ENCODE results near the gene VWA8. TPM values are rescaled to one million over a fixed set of nuclear protein-coding genes. Genes with fewer than 3 reads are reported as not detected.
A peak's percentile ranks its signal among the peaks of the same experiment; 100 is the strongest.

The VWA8 gene
- total RNA-seq, 4 donors from 2014 or later = 27.1 to 39.7 (median 30.4) TPM

DNA sequence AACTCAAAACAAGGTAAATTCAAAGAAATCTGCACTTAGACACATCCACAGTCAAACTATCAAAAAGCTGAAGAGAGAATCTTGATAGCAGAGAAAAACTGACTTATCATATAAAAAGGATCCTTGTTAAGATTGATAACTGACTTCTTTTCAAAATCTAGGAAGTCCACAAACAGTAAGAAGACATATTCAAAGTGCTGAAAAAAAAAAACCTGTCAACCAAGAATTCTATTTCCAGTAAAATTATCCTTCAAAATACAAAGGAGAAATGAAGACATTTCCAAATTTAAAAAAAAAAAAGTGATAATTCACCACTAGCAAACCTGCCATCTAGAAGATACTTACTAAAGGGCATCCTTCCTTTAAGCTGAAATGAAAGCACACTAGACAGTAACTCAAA is 15.0 kb downstream of the VWA8 start:
- intact Hi-C loops (cut with DNase I) = no loop called here
- H3K9me3 ChIP-seq = no peaks in the 10 kb centered on the region
- no peaks in the 10 kb centered on the region for H3K27me3 ChIP-seq
- H3K36me3 ChIP-seq = peaks cover 0 to 7% of the 10 kb centered on the region in 2 donors
- no peak for DNase-seq
- no peak overlapping the region for H3K4me3 ChIP-seq (replicated peaks in 1 of 3)
- H3K27ac ChIP-seq = no peak overlapping the region
- peaks cover 0 to 3% of the 10 kb centered on the region in 2 donors for H3K4me1 ChIP-seq
- no peak for TF ChIP-seq POLR2A (IDR thresholded peaks at IDR 0.05)
- TF ChIP-seq, protein P1, sequence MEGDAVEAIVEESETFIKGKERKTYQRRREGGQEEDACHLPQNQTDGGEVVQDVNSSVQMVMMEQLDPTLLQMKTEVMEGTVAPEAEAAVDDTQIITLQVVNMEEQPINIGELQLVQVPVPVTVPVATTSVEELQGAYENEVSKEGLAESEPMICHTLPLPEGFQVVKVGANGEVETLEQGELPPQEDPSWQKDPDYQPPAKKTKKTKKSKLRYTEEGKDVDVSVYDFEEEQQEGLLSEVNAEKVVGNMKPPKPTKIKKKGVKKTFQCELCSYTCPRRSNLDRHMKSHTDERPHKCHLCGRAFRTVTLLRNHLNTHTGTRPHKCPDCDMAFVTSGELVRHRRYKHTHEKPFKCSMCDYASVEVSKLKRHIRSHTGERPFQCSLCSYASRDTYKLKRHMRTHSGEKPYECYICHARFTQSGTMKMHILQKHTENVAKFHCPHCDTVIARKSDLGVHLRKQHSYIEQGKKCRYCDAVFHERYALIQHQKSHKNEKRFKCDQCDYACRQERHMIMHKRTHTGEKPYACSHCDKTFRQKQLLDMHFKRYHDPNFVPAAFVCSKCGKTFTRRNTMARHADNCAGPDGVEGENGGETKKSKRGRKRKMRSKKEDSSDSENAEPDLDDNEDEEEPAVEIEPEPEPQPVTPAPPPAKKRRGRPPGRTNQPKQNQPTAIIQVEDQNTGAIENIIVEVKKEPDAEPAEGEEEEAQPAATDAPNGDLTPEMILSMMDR (IDR thresholded peaks at IDR 0.05) = no peak

DNA sequence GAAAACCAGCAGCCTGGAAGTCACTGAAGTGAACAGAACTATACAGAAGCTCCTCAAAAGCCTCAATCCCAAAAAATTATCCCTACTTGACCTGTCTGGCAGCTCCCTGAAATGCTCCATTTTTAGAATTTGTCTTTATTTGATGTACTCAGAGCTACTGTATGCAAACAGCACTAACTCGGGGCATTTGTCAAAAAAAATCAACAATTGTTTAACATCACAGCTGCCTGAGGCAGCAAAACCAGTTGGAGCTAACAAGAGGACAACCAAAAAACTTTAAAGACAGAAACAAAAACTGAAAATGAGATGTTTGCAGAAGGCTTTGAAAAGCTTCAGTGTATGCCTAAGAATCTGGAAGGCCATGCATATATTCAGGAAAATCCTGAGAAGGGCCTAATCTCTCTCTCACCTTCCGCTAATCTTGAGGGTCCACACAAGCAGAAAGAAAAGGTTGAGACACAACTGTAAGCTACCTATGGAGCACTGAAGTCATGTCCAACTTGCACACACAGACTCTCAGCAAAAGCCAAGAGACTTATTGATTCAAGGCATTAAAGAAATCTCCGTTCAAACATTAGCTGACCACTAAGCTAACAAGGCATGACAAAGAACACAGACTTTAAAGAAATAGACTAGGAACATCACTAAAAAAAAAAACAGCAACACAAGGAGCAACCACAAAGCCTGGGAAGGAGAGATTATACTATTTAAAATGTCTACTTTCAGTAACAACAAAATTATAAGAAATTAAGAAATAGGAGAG is 16.1 kb downstream of the VWA8 start:
- Histone ChIP-seq H3K27ac (no peak overlapping the region), H3K4me1 (peaks cover 0 to 3% of the 10 kb centered on the region in 2 donors), H3K27me3 (no peaks in the 10 kb centered on the region), H3K36me3 (peaks cover 0 to 7% of the 10 kb centered on the region in 2 donors), H3K9me3 (no peaks in the 10 kb centered on the region), H3K4me3 (replicated peaks in 1 of 3) (no peak overlapping the region)
- intact Hi-C loops (cut with DNase I) = no loop called here
- WGBS, 2 donors = 79% methylated on average over 3 of the region's 3 CpGs
- TF ChIP-seq POLR2A (IDR thresholded peaks at IDR 0.05) = no peak
- TF ChIP-seq, protein P1 (IDR thresholded peaks at IDR 0.05) = no peak
- no peak for DNase-seq

DNA sequence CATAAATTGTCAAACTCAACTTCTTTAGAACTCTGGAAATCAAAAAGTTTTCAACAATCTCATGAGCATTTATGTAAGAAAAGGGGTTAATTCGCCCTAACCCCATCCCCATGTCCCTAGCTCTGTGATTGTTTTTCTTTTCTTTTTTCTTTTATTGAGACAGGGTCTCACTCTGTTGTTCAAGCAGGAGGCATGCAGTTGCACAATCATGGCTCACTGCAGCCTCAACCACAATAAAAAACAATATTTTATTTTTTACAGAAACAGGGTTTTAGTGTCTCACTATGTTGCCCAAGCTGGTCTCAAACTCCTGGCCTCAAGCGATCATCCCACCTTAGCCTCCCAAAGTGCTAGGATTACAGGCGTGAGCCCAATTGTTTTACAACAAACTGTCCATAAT is 16.7 kb downstream of the VWA8 start:
- no peak overlapping the region for H3K4me3 ChIP-seq (replicated peaks in 1 of 3)
- H3K9me3 ChIP-seq = no peaks in the 10 kb centered on the region
- TF ChIP-seq, protein P1 (IDR thresholded peaks at IDR 0.05) = no peak
- TF ChIP-seq POLR2A (IDR thresholded peaks at IDR 0.05) = no peak
- no peak overlapping the region for H3K27ac ChIP-seq
- 93 to 95% methylated on average over 3 of the region's 3 CpGs for WGBS, 2 donors
- H3K36me3 ChIP-seq = peaks cover 0 to 7% of the 10 kb centered on the region in 2 donors
- no peak for DNase-seq
- no peaks in the 10 kb centered on the region for H3K27me3 ChIP-seq
- intact Hi-C loops (cut with DNase I) = no loop called here
- peaks cover 0 to 3% of the 10 kb centered on the region in 2 donors for H3K4me1 ChIP-seq

DNA sequence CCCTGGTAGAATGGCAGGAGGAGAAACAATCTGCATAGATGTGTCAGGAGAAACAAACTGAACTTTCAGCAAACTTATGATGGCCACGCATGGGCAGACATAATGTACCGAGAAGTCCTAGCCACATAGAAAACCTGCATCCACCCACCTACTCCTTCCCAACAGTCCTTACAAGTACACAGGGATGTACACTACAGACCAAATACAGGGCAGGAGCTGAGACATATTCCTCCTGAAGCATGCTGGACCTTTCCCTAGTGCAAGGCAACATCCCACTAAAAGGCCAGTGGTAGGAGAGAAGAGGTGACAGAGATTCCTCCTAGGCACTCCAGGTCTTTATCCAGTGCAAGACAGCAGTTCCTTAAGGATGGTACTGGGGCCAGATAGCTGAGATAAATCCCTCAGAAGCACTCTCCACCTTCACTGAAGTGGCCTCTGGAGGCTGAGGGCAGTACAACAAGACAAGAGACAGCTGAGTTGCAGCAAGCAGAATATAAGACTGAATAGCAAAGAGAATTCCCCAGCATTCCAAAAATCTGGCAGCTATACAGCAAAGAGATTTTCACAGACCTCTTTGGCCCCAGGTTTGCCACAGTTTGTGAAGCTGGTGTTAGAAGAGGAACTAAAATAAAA is 18.3 kb downstream of the VWA8 start:
- H3K4me3 ChIP-seq (replicated peaks in 1 of 3) = no peak overlapping the region
- no peak for TF ChIP-seq POLR2A (IDR thresholded peaks at IDR 0.05)
- TF ChIP-seq, protein P1 (IDR thresholded peaks at IDR 0.05) = peak in 1 of 6 experiments; percentile 14
- intact Hi-C loops (cut with DNase I) = no loop called here

DNA sequence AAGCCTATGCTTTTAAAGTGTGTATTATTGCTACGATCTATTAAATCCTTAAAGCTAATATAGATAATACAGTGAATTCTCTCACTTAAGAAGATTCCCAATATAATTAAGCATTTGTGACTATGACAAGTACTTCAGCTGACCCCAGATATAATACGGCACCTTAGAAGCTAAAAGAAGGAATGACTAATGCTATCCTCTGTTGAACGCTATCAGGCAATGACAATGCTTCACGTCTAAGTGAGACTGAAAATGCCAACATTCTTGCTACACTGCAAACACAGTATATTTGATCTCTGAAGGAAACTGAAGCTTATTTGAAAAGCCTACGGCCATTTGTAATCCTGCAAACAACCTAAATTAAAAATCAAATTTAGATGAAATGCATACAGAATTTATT is 19.7 kb downstream of the VWA8 start:
- H3K27ac ChIP-seq = no peak overlapping the region
- H3K27me3 ChIP-seq = no peaks in the 10 kb centered on the region
- no peak overlapping the region for H3K4me3 ChIP-seq (replicated peaks in 1 of 3)
- intact Hi-C loops (cut with DNase I) = no loop called here
- 92 to 95% methylated on average over 5 of the region's 5 CpGs for WGBS, 2 donors
- no peak for TF ChIP-seq POLR2A (IDR thresholded peaks at IDR 0.05)
- TF ChIP-seq, protein P1 (IDR thresholded peaks at IDR 0.05) = no peak
- peaks cover 0 to 6% of the 10 kb centered on the region in 2 donors for H3K36me3 ChIP-seq
- H3K9me3 ChIP-seq = no peaks in the 10 kb centered on the region
- no peak for DNase-seq
- H3K4me1 ChIP-seq = peaks cover 0 to 3% of the 10 kb centered on the region in 2 donors

More for the DNA sequence above, 18.3 kb downstream of the VWA8 start:
- Histone ChIP-seq H3K9me3 (no peaks in the 10 kb centered on the region), H3K36me3 (peaks cover 0 to 7% of the 10 kb centered on the region in 2 donors), H3K27ac (no peak overlapping the region), H3K4me1 (peaks cover 0 to 3% of the 10 kb centered on the region in 2 donors), H3K27me3 (no peaks in the 10 kb centered on the region)
- WGBS, 2 donors = 91 to 93% methylated on average over 2 of the region's 2 CpGs
- DNase-seq = peak; percentile 6 to 8

All from thyroid gland (tissue), 4 donors.